Ascending aorta (tissue), 2 donors: ENCODE measurements around the gene SMIM27. TPM values are rescaled to one million over a fixed set of nuclear protein-coding genes. Genes with fewer than 3 reads are reported as not detected.
"Not testable (repeated sequence)": the region's sequence is repeated elsewhere in the genome, so short reads cannot be mapped to it uniquely, and the experiment has no call there.

Source experiments
- DNase-seq, 2 donors: peaks; one replicate each; pipeline ENCODE4 v3.0.0-alpha.2; 2019; ENCODE audit warnings: low spot score in 2 of 2
- H3K27ac ChIP-seq, 2 donors: fragments of 200-600 bp; sonication (generic); one replicate each; pipeline ENCODE4 v1.5.1; 2016 to 2017; ENCODE audit warnings: mild to moderate bottlenecking in 1 of 2
- H3K27me3 ChIP-seq: fragments of 200-600 bp; sonication (generic); one replicate; pipeline ENCODE4 v1.5.1; 2017
- H3K36me3 ChIP-seq, 2 donors: fragments of 200-600 bp; sonication (generic); one replicate each; pipeline ENCODE4 v1.5.1; 2016
- H3K4me1 ChIP-seq, 2 donors: fragments of 200-600 bp; sonication (generic); one replicate each; pipeline ENCODE4 v1.5.1; 2016 to 2017; ENCODE audit warnings: mild to moderate bottlenecking in 1 of 2
- H3K4me3 ChIP-seq, 2 donors: fragments of 200-600 bp; sonication (generic); one replicate each; pipeline ENCODE4 v1.5.1; 2016 to 2017; ENCODE audit warnings: mild to moderate bottlenecking in 1 of 2
- H3K9me3 ChIP-seq, 2 donors: fragments of 200-600 bp; sonication (generic); one replicate each; pipeline ENCODE4 v1.5.1; 2016
- intact Hi-C: fragments of 100-400 bp; cut with DNase I; formaldehyde crosslinking; loops from one replicate; pipeline ENCODE4 v1.15.1; 2023
- total RNA-seq: library from RNA; depleted of rRNA; stranded (reverse); fragments of >200 nt; gene quantifications from one replicate; pipeline ENCODE4 v1.1.0, GENCODE V29; 2016
- TF ChIP-seq, protein P1 (sequence below), 3 experiments: fragments of 200-600 bp in 2 of 3; fragments of 450-650 bp in 1 of 3; sonication (generic) in 2 of 3; IDR thresholded peaks; one replicate each; pipeline ENCODE4 v1.5.1; 2016 to 2019; ENCODE audit warnings: antibody characterized with exemption in 3 of 3, mild to moderate bottlenecking in 1 of 3, moderate library complexity in 1 of 3

The SMIM27 gene
- total RNA-seq, 1 donor from 2014 or later: 0.32 TPM

DNA sequence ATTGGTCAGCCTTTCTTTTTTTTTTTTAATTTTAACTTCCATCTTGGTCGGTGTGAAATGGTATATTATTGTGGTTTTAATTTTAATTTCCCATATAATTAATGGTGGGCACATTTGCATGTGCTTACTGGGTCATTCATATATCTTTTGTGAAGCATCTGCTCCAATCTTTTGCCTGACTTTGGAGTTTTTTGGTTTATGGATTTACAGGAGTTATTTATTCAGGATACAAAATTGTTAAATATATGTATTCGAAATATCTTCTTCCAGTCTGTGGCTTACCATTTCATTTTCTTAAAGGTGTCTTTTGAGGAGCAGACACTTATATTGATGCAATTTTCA is 25.4 kb upstream of the SMIM27 start:
- Histone ChIP-seq H3K9me3 (no peaks in the 10 kb centered on the region), H3K27me3 (no peaks in the 10 kb centered on the region), H3K4me1 (peaks cover 7 to 17% of the 10 kb centered on the region in 2 donors), H3K4me3 (peak overlapping the region; percentile 71 to 78), H3K36me3 (no peaks in the 10 kb centered on the region), H3K27ac (peak overlapping the region; percentile 78 to 79)
- intact Hi-C loops: loop anchor here (1.0 to 10.0 kb wide), 4 partner anchors 26 to 142 kb away; partner anchors contain the start of genes ACO1, NDUFB6, SMIM27 and TOPORS
- no peak for DNase-seq
- TF ChIP-seq, protein P1, sequence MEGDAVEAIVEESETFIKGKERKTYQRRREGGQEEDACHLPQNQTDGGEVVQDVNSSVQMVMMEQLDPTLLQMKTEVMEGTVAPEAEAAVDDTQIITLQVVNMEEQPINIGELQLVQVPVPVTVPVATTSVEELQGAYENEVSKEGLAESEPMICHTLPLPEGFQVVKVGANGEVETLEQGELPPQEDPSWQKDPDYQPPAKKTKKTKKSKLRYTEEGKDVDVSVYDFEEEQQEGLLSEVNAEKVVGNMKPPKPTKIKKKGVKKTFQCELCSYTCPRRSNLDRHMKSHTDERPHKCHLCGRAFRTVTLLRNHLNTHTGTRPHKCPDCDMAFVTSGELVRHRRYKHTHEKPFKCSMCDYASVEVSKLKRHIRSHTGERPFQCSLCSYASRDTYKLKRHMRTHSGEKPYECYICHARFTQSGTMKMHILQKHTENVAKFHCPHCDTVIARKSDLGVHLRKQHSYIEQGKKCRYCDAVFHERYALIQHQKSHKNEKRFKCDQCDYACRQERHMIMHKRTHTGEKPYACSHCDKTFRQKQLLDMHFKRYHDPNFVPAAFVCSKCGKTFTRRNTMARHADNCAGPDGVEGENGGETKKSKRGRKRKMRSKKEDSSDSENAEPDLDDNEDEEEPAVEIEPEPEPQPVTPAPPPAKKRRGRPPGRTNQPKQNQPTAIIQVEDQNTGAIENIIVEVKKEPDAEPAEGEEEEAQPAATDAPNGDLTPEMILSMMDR (IDR thresholded peaks at IDR 0.05): no peak

DNA sequence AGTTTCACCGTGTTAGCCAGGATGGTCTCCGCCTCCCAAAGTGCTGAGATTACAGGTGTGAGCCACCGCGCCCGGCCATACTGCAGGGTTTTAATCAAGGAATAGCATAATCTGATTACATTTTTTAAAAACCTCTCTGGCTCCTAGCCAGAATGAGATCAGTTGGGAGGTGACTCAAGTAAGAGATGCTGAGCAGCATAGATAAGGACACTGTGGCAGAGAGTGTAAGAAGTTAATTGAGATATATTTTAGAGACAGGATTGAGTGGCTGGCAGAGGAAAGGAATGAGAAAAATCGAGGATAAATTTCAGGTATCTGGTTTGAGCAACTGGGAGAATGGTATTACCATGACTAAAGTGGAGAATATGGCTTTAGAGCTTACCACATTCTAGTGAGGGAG is 18.8 kb upstream of the SMIM27 start:
- no peaks in the 10 kb centered on the region for H3K27me3 ChIP-seq
- no peak overlapping the region for H3K4me3 ChIP-seq
- no peaks in the 10 kb centered on the region for H3K9me3 ChIP-seq
- no peak for DNase-seq
- intact Hi-C loops: no loop called here
- H3K4me1 ChIP-seq: no peaks in the 10 kb centered on the region
- TF ChIP-seq, protein P1 (IDR thresholded peaks at IDR 0.05): no peak
- H3K27ac ChIP-seq: no peak overlapping the region
- H3K36me3 ChIP-seq: peaks cover 0 to 8% of the 10 kb centered on the region in 2 donors

DNA sequence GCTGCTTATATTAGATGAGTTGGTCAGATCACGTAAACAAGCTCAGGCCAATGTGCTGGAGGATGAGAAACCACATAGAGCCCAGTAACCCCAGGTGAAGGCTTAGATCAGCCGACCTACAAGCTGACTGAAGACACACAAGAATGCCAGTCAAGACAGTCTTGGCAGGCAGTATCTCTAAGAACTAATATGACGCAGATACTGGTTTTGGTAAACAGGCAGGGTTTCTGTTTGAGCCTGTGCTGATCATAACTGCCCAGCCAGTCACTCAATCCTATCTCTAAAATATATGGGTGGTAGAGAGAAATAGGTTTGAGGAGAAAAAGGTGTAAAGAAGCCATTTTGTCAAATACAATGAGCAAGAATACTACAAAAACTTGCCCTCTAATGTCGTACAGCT is 18.3 kb upstream of the SMIM27 start:
- no peak overlapping the region for H3K27ac ChIP-seq

DNA sequence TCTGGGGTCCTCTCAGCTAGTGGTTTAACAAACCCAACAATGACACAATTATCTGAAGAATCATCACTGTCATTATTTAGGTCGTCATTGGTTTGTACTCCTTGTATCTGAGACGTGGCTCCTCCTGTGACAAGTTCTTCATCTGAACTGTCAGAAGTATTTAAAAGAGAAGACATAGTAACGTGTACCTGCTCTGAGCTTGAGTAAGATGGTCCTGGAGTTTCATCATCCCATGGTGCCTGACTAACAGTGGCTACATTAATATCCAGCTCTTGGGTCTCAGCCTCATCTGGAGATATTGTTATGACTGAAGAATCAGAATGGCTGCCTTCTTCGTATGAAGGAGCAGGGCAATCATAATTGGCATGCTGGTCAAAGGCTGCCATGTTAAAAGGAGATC is 9.1 kb upstream of the SMIM27 start:
- H3K27me3 ChIP-seq: no peaks in the 10 kb centered on the region
- TF ChIP-seq, protein P1 (IDR thresholded peaks at IDR 0.05): no peak
- DNase-seq: no peak
- peaks cover 9 to 33% of the 10 kb centered on the region in 2 donors for H3K36me3 ChIP-seq
- H3K9me3 ChIP-seq: no peaks in the 10 kb centered on the region
- H3K27ac ChIP-seq: no peak overlapping the region
- H3K4me1 ChIP-seq: no peaks in the 10 kb centered on the region
- H3K4me3 ChIP-seq: no peak overlapping the region
- intact Hi-C loops: no loop called here

More for the DNA sequence above, 18.3 kb upstream of the SMIM27 start:
- no peak overlapping the region for H3K4me3 ChIP-seq
- no peak for DNase-seq
- H3K9me3 ChIP-seq: no peaks in the 10 kb centered on the region
- H3K36me3 ChIP-seq: peaks cover 0 to 8% of the 10 kb centered on the region in 2 donors
- H3K27me3 ChIP-seq: no peaks in the 10 kb centered on the region
- H3K4me1 ChIP-seq: no peaks in the 10 kb centered on the region
- intact Hi-C loops: no loop called here
- TF ChIP-seq, protein P1 (IDR thresholded peaks at IDR 0.05): no peak

DNA sequence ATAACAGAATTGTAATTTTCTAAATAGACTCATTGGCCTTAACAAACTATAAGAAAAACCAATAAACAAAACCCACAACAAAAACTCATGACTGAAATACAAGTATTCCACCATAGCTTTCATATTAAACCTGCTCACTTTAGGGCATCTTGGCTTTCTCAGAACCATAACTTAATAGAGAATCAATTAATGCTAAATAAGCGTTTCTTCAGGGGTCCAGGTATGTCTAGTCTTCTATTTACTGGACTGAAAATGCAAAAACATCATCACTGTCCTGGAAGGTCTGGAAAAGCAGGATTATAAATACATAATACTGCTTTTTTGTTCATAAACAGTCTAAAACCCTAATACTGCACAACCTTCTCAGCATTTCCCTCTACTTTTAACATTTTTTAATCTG is 6.2 kb upstream of the SMIM27 start:
- Histone ChIP-seq H3K36me3 (peaks cover 9 to 19% of the 10 kb centered on the region in 2 donors), H3K27ac (no peak overlapping the region), H3K9me3 (no peaks in the 10 kb centered on the region), H3K27me3 (no peaks in the 10 kb centered on the region), H3K4me3 (no peak overlapping the region), H3K4me1 (peaks cover 0 to 11% of the 10 kb centered on the region in 2 donors)
- intact Hi-C loops: no loop called here
- TF ChIP-seq, protein P1 (IDR thresholded peaks at IDR 0.05): no peak
- DNase-seq: no peak

DNA sequence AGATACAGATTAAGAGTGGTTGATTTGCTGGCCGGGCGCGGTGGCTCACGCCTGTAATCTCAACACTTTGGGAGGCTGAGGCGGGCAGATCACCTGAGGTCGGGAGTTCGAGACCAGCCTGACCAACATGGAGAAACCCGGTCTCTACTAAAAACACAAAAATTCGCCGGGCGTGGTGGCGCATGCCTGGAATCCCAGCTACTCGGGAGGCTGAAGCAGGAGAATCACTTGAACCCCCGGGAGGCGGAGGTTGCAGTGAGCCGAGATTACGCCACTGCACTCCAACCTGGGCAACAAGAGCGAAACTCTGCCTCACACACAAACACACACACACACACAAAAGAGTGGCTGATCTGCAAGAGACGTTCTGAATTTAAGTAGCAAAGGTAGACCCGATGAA is 3.9 kb upstream of the SMIM27 start:
- H3K27me3 ChIP-seq: not testable (repeated sequence)

More for the DNA sequence above, 3.9 kb upstream of the SMIM27 start:
- DNase-seq, H3K4me3 ChIP-seq, intact Hi-C loops, H3K27ac ChIP-seq, H3K36me3 ChIP-seq, H3K9me3 ChIP-seq: not testable (repeated sequence)
- H3K4me1 ChIP-seq: peaks cover 0 to 15% of the 10 kb centered on the region in 2 donors
